GM23338 (cell line): ENCODE results near the gene DOCK7. TPM values are rescaled to one million over a fixed set of nuclear protein-coding genes. Genes with fewer than 3 reads are reported as not detected.

ENCODE experiments used
- ATAC-seq: fragments of 200-7000 bp; cut with Tn5 transposase; 3 replicates; pipeline ENCODE4 v1.9.1; 2020
- DNase-seq: peaks from one replicate; pipeline ENCODE4 v3.0.0-alpha.2; 2015; ENCODE audit warnings: low spot score
- H2AFZ ChIP-seq: fragments of 200-600 bp; sonication (generic); 2 replicates; pipeline ENCODE4 v1.8.0; 2016; ENCODE audit warnings: antibody characterized with exemption, mild to moderate bottlenecking, moderate library complexity
- H3F3A ChIP-seq: fragments of 200-600 bp; sonication (generic); replicated peaks from 2 replicates; pipeline ENCODE4 v1.8.0; 2017; ENCODE audit warnings: antibody characterized with exemption, mixed run types, low read depth
- H3K27ac ChIP-seq: fragments of 200-600 bp; sonication (generic); 2 replicates; pipeline ENCODE4 v1.6.1; 2016; ENCODE audit warnings: low read depth
- H3K27me3 ChIP-seq: fragments of 200-600 bp; sonication (generic); 2 replicates; pipeline ENCODE4 v1.8.0; 2016; ENCODE audit warnings: mild to moderate bottlenecking, mixed run types, moderate library complexity; ENCODE audit not compliant: insufficient read depth
- H3K36me3 ChIP-seq: fragments of 200-600 bp; sonication (generic); 2 replicates; pipeline ENCODE4 v1.8.0; 2016; ENCODE audit warnings: mild to moderate bottlenecking; ENCODE audit not compliant: insufficient read depth
- H3K4me1 ChIP-seq: fragments of 200-600 bp; sonication (generic); 2 replicates; pipeline ENCODE4 v1.8.0; 2016; ENCODE audit warnings: mild to moderate bottlenecking, moderate library complexity; ENCODE audit not compliant: insufficient read depth
- H3K4me2 ChIP-seq: fragments of 200-600 bp; sonication (generic); 2 replicates; pipeline ENCODE4 v1.7.1; 2017; ENCODE audit warnings: mixed run types
- H3K4me3 ChIP-seq: fragments of 200-600 bp; sonication (generic); 2 replicates; pipeline ENCODE4 v1.6.1; 2016; ENCODE audit warnings: mixed run types
- H3K79me2 ChIP-seq: fragments of 200-600 bp; sonication (generic); replicated peaks from 2 replicates; pipeline ENCODE4 v1.8.0; 2017; ENCODE audit warnings: mild to moderate bottlenecking; ENCODE audit not compliant: insufficient read depth
- H3K9me2 ChIP-seq: fragments of 200-600 bp; sonication (generic); 2 replicates; pipeline ENCODE4 v1.8.0; 2017; ENCODE audit not compliant: insufficient read depth
- H4K20me1 ChIP-seq: fragments of 200-600 bp; sonication (generic); replicated peaks from 2 replicates; pipeline ENCODE4 v1.8.0; 2017; ENCODE audit warnings: mild to moderate bottlenecking; ENCODE audit not compliant: insufficient read depth
- H3K27ac Mint-ChIP-seq: 2 replicates; pipeline ENCODE4 v1.8.0; 2020; ENCODE audit warnings: inconsistent platforms, mild to moderate bottlenecking, moderate library complexity, mixed read lengths
- H3K27me3 Mint-ChIP-seq: 3 replicates; pipeline ENCODE4 v1.8.0; 2022; ENCODE audit warnings: low read depth, mild to moderate bottlenecking, moderate library complexity, mixed read lengths, inconsistent platforms; ENCODE audit not compliant: insufficient read depth, poor library complexity
- H3K36me3 Mint-ChIP-seq: 3 replicates; pipeline ENCODE4 v1.8.0; 2021; ENCODE audit warnings: low read depth, mild to moderate bottlenecking, inconsistent platforms, moderate library complexity, mixed read lengths
- H3K4me1 Mint-ChIP-seq: 3 replicates; pipeline ENCODE4 v1.8.0; 2020; ENCODE audit warnings: mild to moderate bottlenecking, inconsistent platforms, mixed read lengths
- H3K4me3 Mint-ChIP-seq: 3 replicates; pipeline ENCODE4 v1.8.0; 2021; ENCODE audit warnings: moderate library complexity, mild to moderate bottlenecking, inconsistent platforms, mixed read lengths
- H3K9me3 Mint-ChIP-seq: 3 replicates; pipeline ENCODE4 v1.8.0; 2020; ENCODE audit warnings: moderate library complexity, mild to moderate bottlenecking, inconsistent platforms, mixed read lengths
- EZH2 ChIP-seq: fragments of 200-600 bp; sonication (generic); IDR thresholded peaks from one replicate; pipeline ENCODE4 v1.8.0; 2017; ENCODE audit warnings: antibody characterized with exemption, mild to moderate bottlenecking, low read depth; ENCODE audit not compliant: unreplicated experiment
- NANOG ChIP-seq: IDR thresholded peaks from 2 replicates; pipeline ENCODE4 v1.6.1; 2016; ENCODE audit warnings: antibody characterized with exemption, borderline replicate concordance
- POLR2AphosphoS5 ChIP-seq: IDR thresholded peaks from 2 replicates; pipeline ENCODE4 v1.6.1; 2016; ENCODE audit warnings: antibody characterized with exemption, low read depth
- ZNF114 ChIP-seq: fragments of 250-450 bp; sonication (Bioruptor Pico); IDR thresholded peaks from 2 replicates; pipeline ENCODE4 v1.5.0; 2020; ENCODE audit warnings: mild to moderate bottlenecking, moderate library complexity
- ZNF331 ChIP-seq: fragments of 250-450 bp; sonication (Bioruptor Pico); IDR thresholded peaks from 2 replicates; pipeline ENCODE4 v1.5.0; 2020; ENCODE audit warnings: low read depth, mild to moderate bottlenecking, moderate library complexity
- polyA plus RNA-seq: library from polyadenylated mRNA; unstranded; fragments of >200 nt; fragmentation: Nextera tagmentation; extraction: Ambion mirVana; gene quantifications from 2 replicates; pipeline ENCODE4 v1.2.1, GENCODE V29; 2016
- total RNA-seq: library from RNA; depleted of rRNA; stranded (reverse); fragments of >200 nt; shearing (Covaris generic); gene quantifications from 2 replicates; pipeline ENCODE4 v1.2.3, GENCODE V29; 2014
- TF ChIP-seq, protein P1 (sequence below): fragments of 250-450 bp; sonication (Bioruptor Pico); IDR thresholded peaks from 2 replicates; pipeline ENCODE4 v1.5.0; 2020; ENCODE audit warnings: mild to moderate bottlenecking, moderate library complexity
- TF ChIP-seq, protein P2 (sequence below): IDR thresholded peaks from 2 replicates; pipeline ENCODE4 v1.6.1; 2016; ENCODE audit warnings: antibody characterized with exemption

Gene DOCK7
- total and polyA plus RNA-seq, 2 experiments from 2014 or later: 20.5 to 37.3 TPM

DNA sequence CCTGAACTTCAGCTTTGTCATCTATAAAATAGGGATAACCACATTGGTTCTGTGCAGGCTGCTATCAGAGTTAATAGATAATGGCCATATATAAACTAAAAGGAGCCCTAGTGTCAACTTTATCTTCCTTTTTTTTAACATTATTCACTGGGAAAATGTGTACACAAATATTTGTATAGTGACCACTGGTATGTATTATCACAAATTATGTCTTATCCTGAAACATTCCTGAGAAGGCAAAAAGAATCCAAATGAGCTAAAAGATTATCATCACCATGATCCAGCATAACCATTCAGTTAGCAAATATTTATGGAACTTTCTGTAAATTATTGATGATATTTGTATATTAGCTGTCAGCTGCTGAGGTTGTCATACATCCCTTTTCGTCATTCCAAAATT lies 74.3 kb downstream of the DOCK7 start:
- Histone ChIP-seq H3K9me2 (no peaks in the 10 kb centered on the region), H3K79me2 (no peaks in the 10 kb centered on the region), H3K4me1 (no peaks in the 10 kb centered on the region), H3K27me3 (no peaks in the 10 kb centered on the region), H3K36me3 (no peaks in the 10 kb centered on the region), H3K4me2 (no peak overlapping the region), H4K20me1 (no peaks in the 10 kb centered on the region; the same call in 1 of the 2 replicates), H3K4me3 (no peak overlapping the region), H2AFZ (no peak overlapping the region), H3F3A (no peaks in the 10 kb centered on the region), H3K27ac (no peak overlapping the region)
- peaks cover 3% of the 10 kb centered on the region for H3K27me3 Mint-ChIP-seq
- DNase-seq (no peak), ATAC-seq (no peak)
- H3K9me3 Mint-ChIP-seq: no peaks in the 10 kb centered on the region
- no peak overlapping the region for H3K27ac Mint-ChIP-seq
- H3K4me1 Mint-ChIP-seq: peaks cover 9% of the 10 kb centered on the region
- no peak overlapping the region for H3K4me3 Mint-ChIP-seq
- TF ChIP-seq EZH2: no peak
- no peak for TF ChIP-seq ZNF114 (CRISPR knock-in tag)
- no peak for TF ChIP-seq POLR2AphosphoS5
- TF ChIP-seq NANOG: no peak
- TF ChIP-seq, protein P1, sequence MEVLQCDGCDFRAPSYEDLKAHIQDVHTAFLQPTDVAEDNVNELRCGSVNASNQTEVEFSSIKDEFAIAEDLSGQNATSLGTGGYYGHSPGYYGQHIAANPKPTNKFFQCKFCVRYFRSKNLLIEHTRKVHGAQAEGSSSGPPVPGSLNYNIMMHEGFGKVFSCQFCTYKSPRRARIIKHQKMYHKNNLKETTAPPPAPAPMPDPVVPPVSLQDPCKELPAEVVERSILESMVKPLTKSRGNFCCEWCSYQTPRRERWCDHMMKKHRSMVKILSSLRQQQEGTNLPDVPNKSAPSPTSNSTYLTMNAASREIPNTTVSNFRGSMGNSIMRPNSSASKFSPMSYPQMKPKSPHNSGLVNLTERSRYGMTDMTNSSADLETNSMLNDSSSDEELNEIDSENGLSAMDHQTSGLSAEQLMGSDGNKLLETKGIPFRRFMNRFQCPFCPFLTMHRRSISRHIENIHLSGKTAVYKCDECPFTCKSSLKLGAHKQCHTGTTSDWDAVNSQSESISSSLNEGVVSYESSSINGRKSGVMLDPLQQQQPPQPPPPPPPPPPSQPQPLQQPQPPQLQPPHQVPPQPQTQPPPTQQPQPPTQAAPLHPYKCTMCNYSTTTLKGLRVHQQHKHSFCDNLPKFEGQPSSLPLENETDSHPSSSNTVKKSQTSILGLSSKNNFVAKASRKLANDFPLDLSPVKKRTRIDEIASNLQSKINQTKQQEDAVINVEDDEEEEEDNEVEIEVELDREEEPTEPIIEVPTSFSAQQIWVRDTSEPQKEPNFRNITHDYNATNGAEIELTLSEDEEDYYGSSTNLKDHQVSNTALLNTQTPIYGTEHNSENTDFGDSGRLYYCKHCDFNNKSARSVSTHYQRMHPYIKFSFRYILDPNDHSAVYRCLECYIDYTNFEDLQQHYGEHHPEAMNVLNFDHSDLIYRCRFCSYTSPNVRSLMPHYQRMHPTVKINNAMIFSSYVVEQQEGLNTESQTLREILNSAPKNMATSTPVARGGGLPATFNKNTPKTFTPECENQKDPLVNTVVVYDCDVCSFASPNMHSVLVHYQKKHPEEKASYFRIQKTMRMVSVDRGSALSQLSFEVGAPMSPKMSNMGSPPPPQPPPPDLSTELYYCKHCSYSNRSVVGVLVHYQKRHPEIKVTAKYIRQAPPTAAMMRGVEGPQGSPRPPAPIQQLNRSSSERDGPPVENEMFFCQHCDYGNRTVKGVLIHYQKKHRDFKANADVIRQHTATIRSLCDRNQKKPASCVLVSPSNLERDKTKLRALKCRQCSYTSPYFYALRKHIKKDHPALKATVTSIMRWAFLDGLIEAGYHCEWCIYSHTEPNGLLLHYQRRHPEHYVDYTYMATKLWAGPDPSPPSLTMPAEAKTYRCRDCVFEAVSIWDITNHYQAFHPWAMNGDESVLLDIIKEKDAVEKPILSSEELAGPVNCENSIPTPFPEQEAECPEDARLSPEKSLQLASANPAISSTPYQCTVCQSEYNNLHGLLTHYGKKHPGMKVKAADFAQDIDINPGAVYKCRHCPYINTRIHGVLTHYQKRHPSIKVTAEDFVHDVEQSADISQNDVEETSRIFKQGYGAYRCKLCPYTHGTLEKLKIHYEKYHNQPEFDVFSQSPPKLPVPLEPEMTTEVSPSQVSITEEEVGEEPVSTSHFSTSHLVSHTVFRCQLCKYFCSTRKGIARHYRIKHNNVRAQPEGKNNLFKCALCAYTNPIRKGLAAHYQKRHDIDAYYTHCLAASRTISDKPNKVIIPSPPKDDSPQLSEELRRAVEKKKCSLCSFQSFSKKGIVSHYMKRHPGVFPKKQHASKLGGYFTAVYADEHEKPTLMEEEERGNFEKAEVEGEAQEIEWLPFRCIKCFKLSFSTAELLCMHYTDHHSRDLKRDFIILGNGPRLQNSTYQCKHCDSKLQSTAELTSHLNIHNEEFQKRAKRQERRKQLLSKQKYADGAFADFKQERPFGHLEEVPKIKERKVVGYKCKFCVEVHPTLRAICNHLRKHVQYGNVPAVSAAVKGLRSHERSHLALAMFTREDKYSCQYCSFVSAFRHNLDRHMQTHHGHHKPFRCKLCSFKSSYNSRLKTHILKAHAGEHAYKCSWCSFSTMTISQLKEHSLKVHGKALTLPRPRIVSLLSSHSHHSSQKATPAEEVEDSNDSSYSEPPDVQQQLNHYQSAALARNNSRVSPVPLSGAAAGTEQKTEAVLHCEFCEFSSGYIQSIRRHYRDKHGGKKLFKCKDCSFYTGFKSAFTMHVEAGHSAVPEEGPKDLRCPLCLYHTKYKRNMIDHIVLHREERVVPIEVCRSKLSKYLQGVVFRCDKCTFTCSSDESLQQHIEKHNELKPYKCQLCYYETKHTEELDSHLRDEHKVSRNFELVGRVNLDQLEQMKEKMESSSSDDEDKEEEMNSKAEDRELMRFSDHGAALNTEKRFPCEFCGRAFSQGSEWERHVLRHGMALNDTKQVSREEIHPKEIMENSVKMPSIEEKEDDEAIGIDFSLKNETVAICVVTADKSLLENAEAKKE (CRISPR knock-in tag): no peak
- TF ChIP-seq ZNF331 (CRISPR knock-in tag): no peak
- TF ChIP-seq, protein P2, sequence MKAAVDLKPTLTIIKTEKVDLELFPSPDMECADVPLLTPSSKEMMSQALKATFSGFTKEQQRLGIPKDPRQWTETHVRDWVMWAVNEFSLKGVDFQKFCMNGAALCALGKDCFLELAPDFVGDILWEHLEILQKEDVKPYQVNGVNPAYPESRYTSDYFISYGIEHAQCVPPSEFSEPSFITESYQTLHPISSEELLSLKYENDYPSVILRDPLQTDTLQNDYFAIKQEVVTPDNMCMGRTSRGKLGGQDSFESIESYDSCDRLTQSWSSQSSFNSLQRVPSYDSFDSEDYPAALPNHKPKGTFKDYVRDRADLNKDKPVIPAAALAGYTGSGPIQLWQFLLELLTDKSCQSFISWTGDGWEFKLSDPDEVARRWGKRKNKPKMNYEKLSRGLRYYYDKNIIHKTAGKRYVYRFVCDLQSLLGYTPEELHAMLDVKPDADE: no peak
- H3K36me3 Mint-ChIP-seq: peaks cover 9% of the 10 kb centered on the region; the same call in 2 of the 3 replicates
